ENCODE data around the gene SIN3A.

GRCh38 chr15:75455982-75456531 is 4.6 kb upstream of the SIN3A start:
- no peak for TF ChIP-seq CTCF (IDR thresholded peaks at IDR 0.05)
- TF ChIP-seq POLR2A (IDR thresholded peaks at IDR 0.05) = no peak
